Measurements from ENCODE around the gene RBM38.

GRCh38 chr20:57456116-57456515 is 64.9 kb downstream of the RBM38 start:
- TF ChIP-seq CTCF (conservative IDR thresholded peaks at IDR 0.05 in 1 of 2, IDR thresholded peaks at IDR 0.05 in 1 of 2; ENCODE audit: extremely low read depth in 1 of 2, insufficient read depth in 1 of 2, low read depth in 1 of 2, low read length in 2 of 2) (no peak), EZH2 (IDR thresholded peaks at IDR 0.05; ENCODE audit: borderline replicate concordance, low read length) (no peak)
